ENCODE data around the gene ZNF444.
"Not testable (repeated sequence)": the region's sequence is repeated elsewhere in the genome, so short reads cannot be mapped to it uniquely, and the experiment has no call there.

Gene ZNF444

DNA sequence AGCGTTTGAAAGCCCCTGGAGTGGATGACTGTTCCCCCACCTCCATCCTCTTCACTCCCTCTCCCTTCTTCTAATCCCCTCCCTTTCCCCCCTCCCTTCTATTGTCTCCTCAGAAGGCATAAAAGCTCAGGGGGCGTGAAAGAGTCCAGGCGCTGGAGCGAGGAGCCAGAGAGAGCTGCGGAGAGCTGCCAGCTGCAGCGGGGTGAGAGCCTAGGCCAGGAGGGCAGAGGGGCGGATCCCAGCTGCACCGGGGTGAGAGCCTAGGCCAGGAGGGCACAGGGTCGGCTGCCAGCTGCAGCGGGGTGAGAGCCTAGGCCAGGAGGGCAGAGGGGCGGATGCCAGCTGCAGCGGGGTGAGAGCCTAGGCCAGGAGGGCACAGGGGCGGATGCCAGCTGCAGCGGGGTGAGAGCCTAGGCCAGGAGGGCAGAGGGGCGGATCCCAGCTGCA is 34.8 kb downstream of the ZNF444 start, which contains the start of gene GALP:
GALP (plus strand) TSS at position 148 of the 447 bp plus-strand sequence. CDS start 1,101 bp downstream, outside the sequence.
- in situ Hi-C loops (cut with HindIII; ENCODE audit: low sequenced_read_pairs), result not testable (repeated sequence)

DNA sequence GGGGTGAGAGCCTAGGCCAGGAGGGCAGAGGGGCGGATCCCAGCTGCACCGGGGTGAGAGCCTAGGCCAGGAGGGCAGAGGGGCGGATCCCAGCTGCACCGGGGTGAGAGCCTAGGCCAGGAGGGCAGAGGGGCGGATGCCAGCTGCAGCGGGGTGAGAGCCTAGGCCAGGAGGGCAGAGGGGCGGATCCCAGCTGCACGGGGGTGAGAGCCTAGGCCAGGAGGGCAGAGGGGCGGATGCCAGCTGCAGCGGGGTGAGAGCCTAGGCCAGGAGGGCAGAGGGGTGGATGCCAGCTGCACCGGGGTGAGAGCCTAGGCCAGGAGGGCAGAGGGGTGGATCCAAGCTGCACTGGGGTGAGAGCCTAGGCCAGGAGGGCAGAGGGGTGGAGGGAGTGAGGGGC is 35.2 kb downstream of the ZNF444 start:
- in situ Hi-C loops (cut with HindIII; ENCODE audit: low sequenced_read_pairs), result not testable (repeated sequence)

DNA sequence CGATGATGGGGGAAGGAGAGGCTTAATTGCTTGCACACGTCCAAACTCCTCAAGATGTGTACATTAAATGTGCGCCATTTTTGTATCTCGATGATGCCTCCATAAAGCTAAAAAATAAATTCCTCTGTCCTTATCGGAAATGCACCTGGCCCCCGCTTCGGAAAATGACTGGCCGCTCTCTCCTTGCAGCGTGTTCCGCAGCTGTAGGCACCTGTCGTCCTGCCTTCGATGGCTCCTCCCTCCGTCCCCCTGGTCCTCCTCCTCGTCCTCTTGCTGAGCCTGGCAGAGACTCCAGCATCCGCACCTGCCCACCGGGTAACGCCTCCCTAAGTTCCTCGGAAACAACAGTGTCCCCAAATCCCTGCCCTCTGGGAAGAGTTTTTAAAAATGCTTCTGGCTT is 35.8 kb downstream of the ZNF444 start:
- in situ Hi-C loops (cut with HindIII; ENCODE audit: low sequenced_read_pairs), result no loop called here

DNA sequence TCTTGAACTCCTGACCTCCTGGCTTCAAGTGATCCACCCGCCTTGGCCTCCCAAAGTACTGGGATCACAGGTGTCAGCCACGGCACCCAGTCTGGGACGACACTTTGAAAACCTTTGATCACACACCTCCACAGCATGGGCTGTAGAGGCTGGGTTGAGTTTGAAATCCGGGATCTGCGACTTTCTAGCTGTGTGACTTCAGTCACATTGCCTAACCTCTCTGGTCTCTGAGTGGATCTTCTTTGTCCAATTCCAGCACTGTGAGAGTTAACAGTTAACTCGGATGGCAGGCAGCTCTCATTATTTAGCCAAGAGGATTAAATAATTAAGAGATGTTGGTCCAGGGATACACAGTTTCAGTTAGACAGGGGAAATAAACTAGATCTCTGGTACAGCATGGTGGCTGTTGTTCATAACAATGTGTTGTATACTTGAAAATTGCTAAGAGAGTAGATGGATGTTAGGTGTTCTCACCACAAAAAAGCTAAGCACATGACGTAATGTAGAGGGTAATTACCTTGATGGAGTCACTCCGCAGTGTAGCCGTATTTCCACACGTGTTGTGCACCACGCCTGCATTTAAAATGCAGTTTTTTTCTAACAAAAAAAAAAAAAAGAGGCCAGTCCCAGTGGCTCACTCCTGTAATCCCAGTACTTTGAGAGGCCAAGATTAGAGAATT is 36.6 kb downstream of the ZNF444 start:
- in situ Hi-C loops (cut with HindIII; ENCODE audit: low sequenced_read_pairs), result no loop called here

DNA sequence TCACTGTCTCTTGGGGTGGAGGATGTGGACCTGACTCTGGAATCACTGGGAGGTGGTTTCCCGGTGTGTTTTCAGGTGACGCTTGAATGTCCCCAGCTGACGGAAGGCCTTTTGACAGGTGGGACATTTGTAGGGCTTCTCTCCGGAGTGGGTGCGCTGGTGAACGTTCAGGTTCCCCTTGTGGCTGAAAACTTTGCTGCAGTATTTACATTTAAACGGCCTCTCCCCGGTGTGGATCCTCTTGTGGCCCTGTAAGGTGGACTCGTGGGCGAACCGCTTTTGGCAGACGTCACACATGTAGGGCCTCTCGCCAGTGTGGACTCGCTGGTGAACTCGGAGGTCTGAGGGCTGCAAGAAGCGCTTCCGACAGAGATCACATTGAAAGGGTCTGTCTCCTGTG is 48.7 kb downstream of the ZNF444 start:
- in situ Hi-C loops (cut with HindIII; ENCODE audit: low sequenced_read_pairs), result no loop called here

DNA sequence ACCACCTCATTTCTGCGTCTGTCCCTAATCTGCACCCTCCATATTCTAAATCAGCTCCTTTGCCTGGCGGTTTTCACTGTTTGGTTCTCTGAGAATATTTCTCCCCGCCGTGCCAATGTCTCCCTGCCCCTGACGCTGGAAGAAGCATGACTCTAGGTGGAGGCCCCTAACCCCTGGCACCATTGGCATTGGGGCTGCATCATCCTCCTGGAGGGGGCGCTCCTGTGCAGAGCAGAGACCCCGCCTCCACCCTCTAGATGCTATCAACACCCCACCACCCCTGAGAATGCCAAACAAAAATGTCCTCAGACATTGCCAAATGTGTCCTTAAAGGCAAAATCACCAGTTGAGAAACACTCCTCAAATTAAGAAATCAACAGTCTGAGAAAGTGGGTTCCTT is 50.0 kb downstream of the ZNF444 start:
- in situ Hi-C loops (cut with HindIII; ENCODE audit: low sequenced_read_pairs), result no loop called here

DNA sequence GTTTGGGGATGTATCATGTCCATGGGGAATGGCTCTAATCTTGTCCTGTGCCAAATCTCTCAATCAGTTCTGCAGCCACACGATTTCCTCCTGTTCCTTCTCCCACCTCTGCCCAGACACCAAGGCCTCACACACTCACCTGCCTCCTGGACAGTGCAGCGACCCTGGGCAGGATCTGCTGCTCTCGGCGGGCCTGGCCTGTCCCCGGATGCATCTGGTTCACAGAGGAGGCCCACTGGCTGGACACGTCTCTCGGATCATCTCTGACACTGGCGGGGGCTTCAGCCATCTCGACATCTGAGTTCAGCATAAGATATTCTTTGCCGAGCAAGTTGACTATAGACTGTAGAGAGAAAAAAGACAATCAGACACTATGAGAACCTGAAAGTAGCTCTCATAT is 50.6 kb downstream of the ZNF444 start:
- in situ Hi-C loops (cut with HindIII; ENCODE audit: low sequenced_read_pairs), result no loop called here

DNA sequence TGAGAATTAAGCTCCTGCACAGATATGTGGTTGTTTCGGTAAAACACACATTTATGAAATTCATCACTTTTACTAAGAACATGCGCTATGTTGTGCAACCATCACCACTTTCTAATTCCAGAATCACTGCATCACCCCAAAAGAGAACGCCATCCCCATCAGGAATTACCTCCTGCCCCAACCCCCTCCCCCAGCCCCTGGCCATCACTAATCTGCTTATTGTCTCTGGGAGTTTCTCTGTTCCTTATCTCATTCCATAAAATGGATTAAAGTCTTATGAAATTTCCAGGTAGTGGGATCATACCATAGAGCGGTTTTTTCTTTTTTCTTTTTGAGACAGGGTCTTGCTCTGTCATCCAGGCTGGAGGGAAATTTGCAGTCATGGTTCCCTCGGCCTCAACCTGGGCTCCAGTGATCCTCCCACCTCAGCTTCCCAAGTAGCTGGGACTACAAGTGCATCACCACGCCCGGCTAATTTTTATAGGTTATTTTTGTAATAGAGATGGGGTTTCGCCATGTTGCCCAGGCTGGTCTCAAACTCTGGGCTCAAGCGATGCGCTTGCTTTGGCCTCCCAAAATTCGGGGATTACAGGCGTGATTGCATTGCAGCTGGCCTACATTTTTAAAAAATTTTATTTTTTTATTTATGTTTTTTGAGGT is 53.0 kb downstream of the ZNF444 start:
- in situ Hi-C loops (cut with HindIII; ENCODE audit: low sequenced_read_pairs), result no loop called here

DNA sequence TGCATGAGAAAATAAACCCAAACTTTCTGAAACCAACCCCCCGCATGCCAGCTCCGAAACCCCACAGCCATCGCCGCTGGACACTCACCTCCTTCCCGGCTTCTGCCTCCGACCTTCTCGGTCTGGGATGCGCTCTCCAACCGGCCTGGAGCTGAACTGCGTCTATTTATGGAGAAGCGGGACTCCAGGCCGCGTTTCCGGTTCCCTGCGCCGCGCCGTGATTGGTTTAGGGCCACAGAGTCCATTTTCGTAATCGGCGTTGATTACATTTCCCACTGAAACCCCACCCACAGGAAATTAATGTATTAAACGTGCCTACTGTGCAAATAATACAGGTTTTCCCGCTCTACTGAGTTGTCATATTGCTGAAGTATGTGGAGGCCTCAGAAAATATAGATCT is 56.6 kb downstream of the ZNF444 start, which contains the start of gene ZSCAN5B:
ZSCAN5B (minus strand) TSS at position 138 of the 400 bp plus-strand sequence. CDS start 4,731 bp downstream, outside the sequence.
- in situ Hi-C loops (cut with HindIII; ENCODE audit: low sequenced_read_pairs), result not testable (repeated sequence)

DNA sequence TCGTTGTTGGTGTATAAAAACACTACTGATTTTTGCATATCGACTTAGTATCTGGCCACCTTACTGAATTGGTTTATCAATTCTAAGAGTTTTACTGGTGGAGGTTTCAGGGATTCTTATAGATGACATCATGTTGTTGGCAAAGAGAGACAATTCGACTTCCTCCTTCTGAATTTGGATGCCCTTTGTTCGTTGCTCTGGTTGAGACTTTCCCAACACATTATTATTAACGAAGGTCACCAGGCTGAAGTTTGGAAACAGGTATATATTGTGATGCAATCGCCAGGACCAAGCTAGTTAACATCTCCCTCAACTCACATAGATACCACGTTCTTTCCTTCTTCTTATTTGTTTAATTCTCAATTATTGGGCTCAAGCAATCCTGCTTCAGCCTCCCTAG is 58.6 kb downstream of the ZNF444 start:
- in situ Hi-C loops (cut with HindIII; ENCODE audit: low sequenced_read_pairs), result no loop called here

DNA sequence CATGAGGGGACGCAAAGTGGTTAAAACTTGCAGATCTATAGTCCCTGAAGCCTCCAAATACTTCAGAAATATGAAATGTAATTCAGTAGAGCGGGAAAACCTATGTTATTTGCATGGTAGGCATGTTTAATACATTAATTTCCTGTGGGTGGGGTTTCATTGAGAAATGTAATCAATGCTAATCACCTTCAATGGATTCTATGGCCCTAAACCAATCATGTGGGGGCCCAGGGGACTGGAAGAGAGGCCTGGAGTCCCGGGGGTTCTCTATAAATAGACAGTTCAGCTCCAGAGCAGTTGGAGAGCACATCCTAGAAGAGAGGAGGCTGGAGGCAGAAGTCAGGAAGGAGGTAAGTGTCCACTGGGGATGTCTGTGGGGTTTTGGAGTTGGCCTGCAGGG is 60.9 kb downstream of the ZNF444 start, which contains the start of gene ZSCAN5C:
ZSCAN5C (plus strand) TSS at position 301 of the 400 bp plus-strand sequence. CDS start 3,641 bp downstream, outside the sequence.
- in situ Hi-C loops (cut with HindIII; ENCODE audit: low sequenced_read_pairs), result no loop called here

DNA sequence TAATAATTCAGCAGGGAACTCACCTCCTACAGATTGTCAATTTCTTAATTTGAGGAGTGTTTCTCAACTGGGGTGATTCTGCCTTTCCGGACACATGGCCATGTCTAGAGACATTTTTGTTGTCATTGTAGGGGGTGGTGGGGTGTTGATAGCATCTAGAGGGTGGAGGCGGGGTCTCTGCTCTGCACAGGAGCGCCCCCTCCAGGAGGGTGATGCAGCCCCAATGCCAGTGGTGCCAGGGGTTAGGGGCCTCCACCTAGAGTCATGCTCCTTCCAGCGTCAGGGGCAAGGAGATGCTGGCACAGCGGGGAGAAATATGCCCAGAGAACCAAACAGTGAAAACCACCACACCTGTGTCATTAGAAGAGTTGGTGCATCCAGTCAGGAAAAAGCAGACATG is 66.5 kb downstream of the ZNF444 start:
- in situ Hi-C loops (cut with HindIII; ENCODE audit: low sequenced_read_pairs), result not testable (repeated sequence)

DNA sequence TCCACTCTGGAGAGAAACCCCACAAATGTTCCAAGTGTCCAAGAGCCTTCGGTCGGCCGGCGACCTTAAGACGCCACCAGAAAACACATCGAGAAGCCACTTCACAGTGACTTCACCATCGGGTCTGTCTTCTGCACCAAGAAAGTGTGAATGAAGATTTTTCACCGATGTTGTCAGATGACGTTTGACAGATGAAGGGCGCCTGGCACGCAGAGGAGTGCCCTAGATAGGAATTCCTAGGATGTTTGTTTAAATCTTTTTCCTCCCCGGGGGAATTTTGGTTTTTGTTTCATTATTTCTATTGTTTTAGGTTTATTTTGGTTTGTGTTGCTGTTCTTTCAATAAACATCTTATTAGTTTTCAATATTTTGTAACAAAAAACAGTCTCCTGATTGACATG is 68.0 kb downstream of the ZNF444 start:
- in situ Hi-C loops (cut with HindIII; ENCODE audit: low sequenced_read_pairs), result no loop called here

DNA sequence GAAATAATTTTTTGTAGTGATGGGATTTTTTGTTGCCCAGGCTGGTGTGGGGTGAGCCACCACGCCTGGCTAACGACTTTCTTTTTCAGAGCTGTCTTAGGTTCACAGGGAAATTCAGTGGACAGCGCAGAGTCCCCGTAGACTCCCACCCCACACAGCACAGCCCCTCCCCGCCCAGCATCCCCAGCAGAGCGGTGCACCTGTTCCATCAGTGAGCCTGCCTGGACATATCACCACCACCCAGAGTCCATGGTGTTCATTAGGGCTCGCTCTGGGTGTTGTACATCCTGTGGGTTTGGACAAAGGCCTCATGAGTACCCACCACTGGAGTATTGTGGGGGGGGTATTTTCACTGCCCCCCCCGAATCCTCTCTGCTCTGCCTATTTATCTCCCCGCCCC is 68.9 kb downstream of the ZNF444 start:
- in situ Hi-C loops (cut with HindIII; ENCODE audit: low sequenced_read_pairs), result not testable (repeated sequence)
